NB4 (cell line): ENCODE measurements around the gene RBKS.

ENCODE experiments used
- CTCF ChIP-seq: IDR thresholded peaks from one replicate; pipeline ENCODE4 v1.5.1; 2012; ENCODE audit warnings: low read depth, low read length
- MAX ChIP-seq: IDR thresholded peaks from 2 replicates; pipeline ENCODE4 v1.6.1; 2011; ENCODE audit warnings: low read depth, low read length
- MYC ChIP-seq: IDR thresholded peaks from 2 replicates; pipeline ENCODE4 v1.6.1; 2011; ENCODE audit warnings: low read depth, low read length
- POLR2A ChIP-seq: IDR thresholded peaks from 2 replicates; pipeline ENCODE4 v1.6.1; 2011; ENCODE audit warnings: mild to moderate bottlenecking; ENCODE audit not compliant: insufficient read length; ENCODE audit errors: extremely low read depth

GRCh38 chr2:27776097-27776496, 114.1 kb downstream of the RBKS start:
- TF ChIP-seq CTCF (no peak), POLR2A (no peak), MYC (no peak), MAX (no peak)
